Measurements from ENCODE around the gene PELI2. TPM values are rescaled to one million over a fixed set of nuclear protein-coding genes. Genes with fewer than 3 reads are reported as not detected.

The PELI2 gene
- total RNA-seq, 1 experiment from 2014 or later: 2.0 TPM

DNA sequence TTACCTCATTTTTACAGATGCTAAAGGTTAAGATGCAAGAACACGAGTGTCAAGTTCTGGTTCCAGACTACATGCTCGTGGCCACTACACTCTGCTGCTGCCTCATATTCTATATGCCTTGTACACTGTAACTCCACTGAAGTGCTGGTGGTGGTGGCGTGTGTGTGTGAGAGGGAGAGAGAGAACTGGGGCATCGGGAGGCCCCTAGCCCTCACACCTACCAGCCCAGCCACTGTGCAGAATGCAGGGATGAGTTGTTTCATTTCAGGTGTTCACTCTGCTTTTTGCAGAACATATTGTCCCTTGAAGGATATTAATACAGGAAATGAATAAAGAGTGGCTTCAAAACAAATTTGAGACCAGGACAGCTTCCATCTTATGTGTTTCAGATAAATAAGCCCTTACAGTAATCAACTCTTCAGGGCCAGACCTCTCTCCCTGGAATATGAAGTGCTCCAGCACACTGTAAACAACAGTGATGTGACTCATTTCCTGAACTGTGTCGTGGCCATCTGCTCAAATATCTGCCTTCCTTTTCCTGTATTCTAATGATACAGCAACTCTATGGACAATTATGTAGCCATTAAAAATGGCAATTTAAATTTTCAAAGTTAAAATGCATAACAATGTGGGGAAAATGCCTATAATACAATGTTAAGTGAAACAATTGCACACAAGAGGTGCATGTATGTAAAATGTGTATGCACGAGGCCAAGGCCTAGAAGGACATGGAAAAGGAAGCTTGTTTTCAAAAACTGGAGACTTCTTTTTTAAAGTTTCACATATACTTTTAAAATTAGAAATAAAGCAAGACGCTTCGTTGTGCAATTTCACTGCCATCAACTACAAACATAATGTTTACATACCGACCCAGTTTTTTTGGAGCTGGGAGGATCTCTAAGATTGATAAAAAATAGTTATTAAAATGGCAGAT lies 215.4 kb downstream of the PELI2 start:
- no peaks in the 10 kb centered on the region for H3K9me3 ChIP-seq (ENCODE audit: control insufficient read depth in 1 of 2, insufficient read depth in 1 of 2, low read depth in 1 of 2, low read length in 2 of 2)
- CTCF ChIA-PET: no interaction called here
- BruUV-seq (replicated peaks): no TSS peak
- ATAC-seq: peak; percentile 67
- intact Hi-C loops (cut with micrococcal nuclease): loop anchor here (5.0 kb wide), 1 partner anchor 466 kb away; no protein-coding TSS in a partner anchor
- TF ChIP-seq EZH2phosphoT487 (IDR thresholded peaks at IDR 0.05; ENCODE audit: borderline replicate concordance): no peak
- no peak for TF ChIP-seq ZNF274 (IDR thresholded peaks at IDR 0.05; ENCODE audit: low read depth, low read length)
- TF ChIP-seq, protein P1, sequence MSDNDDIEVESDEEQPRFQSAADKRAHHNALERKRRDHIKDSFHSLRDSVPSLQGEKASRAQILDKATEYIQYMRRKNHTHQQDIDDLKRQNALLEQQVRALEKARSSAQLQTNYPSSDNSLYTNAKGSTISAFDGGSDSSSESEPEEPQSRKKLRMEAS (IDR thresholded peaks at IDR 0.05): peak; percentile 32; the same call in 1 of the 2 replicates
- peak; percentile 80 for TF ChIP-seq CBX3 (IDR thresholded peaks at IDR 0.05; ENCODE audit: low read depth)
- peak; percentile 67 for TF ChIP-seq FOSL1 (IDR thresholded peaks at IDR 0.05; ENCODE audit: low read depth)
- peak; percentile 13; the same call in 1 of the 2 replicates for TF ChIP-seq ELF1 (IDR thresholded peaks at IDR 0.05; ENCODE audit: borderline replicate concordance, low read depth)
- peak; percentile 40; the same call in 1 of the 2 replicates for TF ChIP-seq SP1 (IDR thresholded peaks at IDR 0.05; ENCODE audit: low read depth)
- TF ChIP-seq JUND (IDR thresholded peaks at IDR 0.05): peak; percentile 65
- H3K4me1 ChIP-seq (ENCODE audit: control insufficient read depth in 1 of 2, insufficient read depth in 2 of 2, low read length in 2 of 2): peaks cover 3 to 12% of the 10 kb centered on the region in 2 experiments; a peak in 2 of 4 replicates
- H3K27ac ChIP-seq (ENCODE audit: low read depth, low read length): no peak overlapping the region
- no peaks in the 10 kb centered on the region for H3K36me3 ChIP-seq (ENCODE audit: control insufficient read depth in 1 of 2, insufficient read depth in 2 of 2, low read length in 2 of 2)
- no peaks in the 10 kb centered on the region for H3K79me2 ChIP-seq (ENCODE audit: insufficient read depth, low read length)
- POLR2A ChIA-PET: interaction anchor here (1.7 kb wide), 1 partner anchor 13 kb away, joined by 6 read pairs; no protein-coding TSS in a partner anchor
- H3K27me3 ChIP-seq (ENCODE audit: insufficient read depth, low read length): no peaks in the 10 kb centered on the region
- peak overlapping the region; percentile 81 for H2AFZ ChIP-seq (ENCODE audit: low read depth, low read length, poor library complexity, severe bottlenecking)
- H4K20me1 ChIP-seq (ENCODE audit: insufficient read depth): no peaks in the 10 kb centered on the region
- no peak overlapping the region for H3K4me3 ChIP-seq (replicated peaks in 1 of 2; ENCODE audit: low read depth in 1 of 2, low read length in 2 of 2)
- H3K9ac ChIP-seq (ENCODE audit: low read length): no peak overlapping the region
- RAD21 ChIA-PET (ENCODE audit: low non-redundant PET in 1 of 2, low total read pairs in 2 of 2, uncharacterized antibody in 2 of 2, unreplicated experiment in 2 of 2): interaction anchor here in 1 of 2 experiments (0.5 kb wide), 1 partner anchor 904 kb away, joined by 3 read pairs; no protein-coding TSS in a partner anchor
- no peak for DNase-seq (ENCODE audit: low read depth, low spot score)
- no peaks in the 10 kb centered on the region for H3K9me2 ChIP-seq (ENCODE audit: insufficient read depth)
- H3K4me2 ChIP-seq (ENCODE audit: low read length): peak overlapping the region; percentile 40
